Panc1 (cell line): ENCODE data around the gene PTPN4. TPM values are rescaled to one million over a fixed set of nuclear protein-coding genes. Genes with fewer than 3 reads are reported as not detected.

Source experiments
- ATAC-seq: fragments of 200-7000 bp; cut with Tn5 transposase; 2 replicates; pipeline ENCODE4 v1.9.1; 2020; ENCODE audit warnings: mild to moderate bottlenecking, moderate library complexity
- BruUV-seq: library from RNA; stranded (reverse); fragments of 400-500 nt; replicated peaks from 2 replicates; lab custom pipeline; 2021; lab: Mats Ljungman, UMichigan
- CTCF ChIA-PET: fragments of 300-600 bp; sonication (Branson Sonifier 250); formaldehyde crosslinking; loops from one replicate; lab custom pipeline; 2022; ENCODE audit warnings: antibody characterized with exemption; lab: Charles Lee
- POLR2A ChIA-PET: fragments of 300-600 bp; sonication (Branson Sonifier 250); formaldehyde crosslinking; loops from one replicate; lab custom pipeline; 2022; ENCODE audit warnings: antibody characterized with exemption; lab: Charles Lee
- DNase-seq: peaks from one replicate; pipeline ENCODE4 v3.0.0-alpha.2; 2010; ENCODE audit warnings: low read depth, low spot score
- H3K27ac ChIP-seq: 2 replicates; pipeline ENCODE4 v1.5.1; 2011; ENCODE audit warnings: mild to moderate bottlenecking, low read length, inconsistent platforms
- H3K27me3 ChIP-seq: fragments of 200-500 bp; sonication (Bioruptor generic); 2 replicates; pipeline ENCODE4 v1.6.0; 2014; ENCODE audit warnings: low read length, inconsistent platforms; ENCODE audit not compliant: control insufficient read depth, insufficient read depth
- H3K36me3 ChIP-seq: fragments of 200-500 bp; sonication (Bioruptor generic); 2 replicates; pipeline ENCODE4 v1.5.1; 2014; ENCODE audit warnings: inconsistent platforms, mild to moderate bottlenecking, low read length, moderate library complexity; ENCODE audit not compliant: control insufficient read depth, insufficient read depth
- H3K4me1 ChIP-seq: 2 replicates; pipeline ENCODE4 v1.5.1; 2011; ENCODE audit warnings: inconsistent platforms, mild to moderate bottlenecking, low read length, moderate library complexity; ENCODE audit not compliant: control insufficient read depth, insufficient read depth
- H3K4me3 ChIP-seq, 2 experiments: 2 replicates each; pipeline ENCODE4 v1.5.1; 2011 to 2012; ENCODE audit warnings: low read depth in 2 of 2, low read length in 2 of 2, mild to moderate bottlenecking in 2 of 2, inconsistent platforms in 1 of 2, moderate library complexity in 1 of 2
- H3K9me3 ChIP-seq: fragments of 200-500 bp; sonication (Bioruptor generic); 2 replicates; pipeline ENCODE4 v1.5.1; 2014; ENCODE audit warnings: low read depth, mild to moderate bottlenecking, inconsistent platforms, low read length, moderate library complexity; ENCODE audit not compliant: control insufficient read depth, insufficient read depth
- POLR2AphosphoS5 ChIP-seq: IDR thresholded peaks from 2 replicates; pipeline ENCODE4 v1.6.1; 2012; ENCODE audit warnings: mild to moderate bottlenecking, low read depth, low read length, moderate library complexity
- SIN3A ChIP-seq: IDR thresholded peaks from 2 replicates; pipeline ENCODE4 v1.6.1; 2012; ENCODE audit warnings: low read depth, mild to moderate bottlenecking, low read length, moderate library complexity, borderline replicate concordance; ENCODE audit not compliant: insufficient read depth
- TCF7L2 ChIP-seq: IDR thresholded peaks from 2 replicates; pipeline ENCODE4 v1.6.1; 2011; ENCODE audit warnings: mild to moderate bottlenecking, low read depth, low read length, inconsistent platforms
- in situ Hi-C: cut with HindIII; loops from 2 replicates; pipeline ENCODE4 v1.10.0; 2016; ENCODE audit warnings: low sequenced_read_pairs, low pct_unique_long_range_greater_than_20kb
- intact Hi-C: fragments of 100-400 bp; cut with micrococcal nuclease; formaldehyde crosslinking; loops from one replicate; pipeline ENCODE4 v1.10.0; 2022; ENCODE audit not compliant: unreplicated experiment
- total RNA-seq: library from RNA; stranded (reverse); gene quantifications from one replicate; pipeline ENCODE4 v1.2.1, GENCODE V29; 2021; ENCODE audit not compliant: unreplicated experiment
- TF ChIP-seq, protein P1 (sequence below), 2 experiments: IDR thresholded peaks; 2 replicates each; pipeline ENCODE4 v1.6.1; 2011 to 2012; ENCODE audit warnings: low read depth in 2 of 2, control low read depth in 1 of 2, low read length in 1 of 2, mild to moderate bottlenecking in 1 of 2, moderate library complexity in 1 of 2; ENCODE audit not compliant: insufficient read depth in 1 of 2
- TF ChIP-seq, protein P2 (sequence below): fragments of 450-650 bp; IDR thresholded peaks from 2 replicates; pipeline ENCODE4 v1.5.1; 2017; ENCODE audit warnings: mild to moderate bottlenecking

The PTPN4 gene
- total RNA-seq, 1 experiment from 2014 or later, result 45.9 TPM

DNA sequence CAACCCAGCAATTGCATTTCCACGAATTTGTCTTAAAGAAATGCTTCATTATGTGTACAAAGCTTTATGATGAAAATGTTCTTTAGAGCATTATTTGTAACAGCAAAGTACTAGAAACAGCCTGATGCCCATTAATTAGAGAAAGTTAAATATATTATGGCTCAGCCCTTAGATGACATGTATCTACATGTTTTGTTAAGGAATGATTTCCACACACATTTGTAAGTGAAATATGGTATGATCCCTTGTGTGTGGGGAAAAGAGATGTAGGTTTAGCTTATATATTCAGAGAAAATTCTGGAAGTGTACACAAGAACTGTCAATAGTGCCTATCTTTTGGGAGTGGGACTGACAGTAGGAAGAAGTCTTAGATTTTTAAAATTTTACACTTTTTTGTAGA is 3.8 kb upstream of the PTPN4 start:
- BruUV-seq, result no TSS peak
- ATAC-seq (no peak), DNase-seq (no peak)
- no peaks in the 10 kb centered on the region for H3K27me3 ChIP-seq
- no peaks in the 10 kb centered on the region for H3K9me3 ChIP-seq
- H3K27ac ChIP-seq, result no peak overlapping the region
- H3K4me1 ChIP-seq, result peaks cover 7% of the 10 kb centered on the region
- TF ChIP-seq, protein P1, sequence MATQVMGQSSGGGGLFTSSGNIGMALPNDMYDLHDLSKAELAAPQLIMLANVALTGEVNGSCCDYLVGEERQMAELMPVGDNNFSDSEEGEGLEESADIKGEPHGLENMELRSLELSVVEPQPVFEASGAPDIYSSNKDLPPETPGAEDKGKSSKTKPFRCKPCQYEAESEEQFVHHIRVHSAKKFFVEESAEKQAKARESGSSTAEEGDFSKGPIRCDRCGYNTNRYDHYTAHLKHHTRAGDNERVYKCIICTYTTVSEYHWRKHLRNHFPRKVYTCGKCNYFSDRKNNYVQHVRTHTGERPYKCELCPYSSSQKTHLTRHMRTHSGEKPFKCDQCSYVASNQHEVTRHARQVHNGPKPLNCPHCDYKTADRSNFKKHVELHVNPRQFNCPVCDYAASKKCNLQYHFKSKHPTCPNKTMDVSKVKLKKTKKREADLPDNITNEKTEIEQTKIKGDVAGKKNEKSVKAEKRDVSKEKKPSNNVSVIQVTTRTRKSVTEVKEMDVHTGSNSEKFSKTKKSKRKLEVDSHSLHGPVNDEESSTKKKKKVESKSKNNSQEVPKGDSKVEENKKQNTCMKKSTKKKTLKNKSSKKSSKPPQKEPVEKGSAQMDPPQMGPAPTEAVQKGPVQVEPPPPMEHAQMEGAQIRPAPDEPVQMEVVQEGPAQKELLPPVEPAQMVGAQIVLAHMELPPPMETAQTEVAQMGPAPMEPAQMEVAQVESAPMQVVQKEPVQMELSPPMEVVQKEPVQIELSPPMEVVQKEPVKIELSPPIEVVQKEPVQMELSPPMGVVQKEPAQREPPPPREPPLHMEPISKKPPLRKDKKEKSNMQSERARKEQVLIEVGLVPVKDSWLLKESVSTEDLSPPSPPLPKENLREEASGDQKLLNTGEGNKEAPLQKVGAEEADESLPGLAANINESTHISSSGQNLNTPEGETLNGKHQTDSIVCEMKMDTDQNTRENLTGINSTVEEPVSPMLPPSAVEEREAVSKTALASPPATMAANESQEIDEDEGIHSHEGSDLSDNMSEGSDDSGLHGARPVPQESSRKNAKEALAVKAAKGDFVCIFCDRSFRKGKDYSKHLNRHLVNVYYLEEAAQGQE (IDR thresholded peaks at IDR 0.05; ENCODE audit: insufficient read depth in 1 of 2, low read depth in 2 of 2, low read length in 1 of 2), result no peak
- TF ChIP-seq, protein P2, sequence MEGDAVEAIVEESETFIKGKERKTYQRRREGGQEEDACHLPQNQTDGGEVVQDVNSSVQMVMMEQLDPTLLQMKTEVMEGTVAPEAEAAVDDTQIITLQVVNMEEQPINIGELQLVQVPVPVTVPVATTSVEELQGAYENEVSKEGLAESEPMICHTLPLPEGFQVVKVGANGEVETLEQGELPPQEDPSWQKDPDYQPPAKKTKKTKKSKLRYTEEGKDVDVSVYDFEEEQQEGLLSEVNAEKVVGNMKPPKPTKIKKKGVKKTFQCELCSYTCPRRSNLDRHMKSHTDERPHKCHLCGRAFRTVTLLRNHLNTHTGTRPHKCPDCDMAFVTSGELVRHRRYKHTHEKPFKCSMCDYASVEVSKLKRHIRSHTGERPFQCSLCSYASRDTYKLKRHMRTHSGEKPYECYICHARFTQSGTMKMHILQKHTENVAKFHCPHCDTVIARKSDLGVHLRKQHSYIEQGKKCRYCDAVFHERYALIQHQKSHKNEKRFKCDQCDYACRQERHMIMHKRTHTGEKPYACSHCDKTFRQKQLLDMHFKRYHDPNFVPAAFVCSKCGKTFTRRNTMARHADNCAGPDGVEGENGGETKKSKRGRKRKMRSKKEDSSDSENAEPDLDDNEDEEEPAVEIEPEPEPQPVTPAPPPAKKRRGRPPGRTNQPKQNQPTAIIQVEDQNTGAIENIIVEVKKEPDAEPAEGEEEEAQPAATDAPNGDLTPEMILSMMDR, result no peak
- TF ChIP-seq TCF7L2 (no peak), SIN3A (no peak), POLR2AphosphoS5 (no peak)
- in situ Hi-C loops (no loop called here), intact Hi-C loops (loop anchor here (10.0 kb wide), 1 partner anchor 159 kb away; no protein-coding TSS in a partner anchor)
- ChIA-PET POLR2A (interaction anchor here (0.6 kb wide), 1 partner anchor 54 kb away, joined by 7 read pairs; no protein-coding TSS in a partner anchor), CTCF (no interaction called here)
- H3K36me3 ChIP-seq, result peaks cover 3% of the 10 kb centered on the region; the same call in 1 of the 2 replicates
- no peak overlapping the region for H3K4me3 ChIP-seq

DNA sequence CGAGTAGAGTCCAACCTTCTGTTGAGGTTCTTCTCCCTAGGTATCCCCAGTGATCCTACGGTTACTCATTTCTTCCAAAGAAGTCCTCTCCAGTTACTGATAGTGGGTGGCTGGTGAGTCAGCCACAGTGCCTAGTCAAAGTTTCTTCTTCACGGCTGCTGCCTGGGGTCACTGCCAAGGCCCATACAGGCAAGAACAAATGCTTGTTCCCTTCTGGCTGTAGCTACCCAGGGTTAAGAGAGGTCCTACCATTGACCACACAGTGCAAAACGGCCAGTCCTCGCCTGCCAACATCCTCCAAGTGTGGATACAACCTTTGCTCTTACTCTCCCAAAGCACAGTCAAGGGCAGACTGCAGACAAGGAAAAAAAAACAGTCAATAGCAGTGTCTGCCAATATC is 2.9 kb upstream of the PTPN4 start:
- no peaks in the 10 kb centered on the region for H3K27me3 ChIP-seq
- ChIA-PET POLR2A (no interaction called here), CTCF (no interaction called here)
- H3K36me3 ChIP-seq, result peaks cover 3% of the 10 kb centered on the region; the same call in 1 of the 2 replicates
- no peaks in the 10 kb centered on the region for H3K9me3 ChIP-seq
- no peak overlapping the region for H3K27ac ChIP-seq
- H3K4me1 ChIP-seq, result peaks cover 7% of the 10 kb centered on the region
- no peak for DNase-seq
- no peak overlapping the region for H3K4me3 ChIP-seq
- intact Hi-C loops, result loop anchor here (10.0 kb wide), 1 partner anchor 158 kb away; no protein-coding TSS in a partner anchor
- BruUV-seq, result no TSS peak
- in situ Hi-C loops, result no loop called here
- TF ChIP-seq, protein P2, result no peak
- TF ChIP-seq TCF7L2, result no peak
- no peak for TF ChIP-seq POLR2AphosphoS5
- TF ChIP-seq, protein P1 (IDR thresholded peaks at IDR 0.05; ENCODE audit: insufficient read depth in 1 of 2, low read depth in 2 of 2, low read length in 1 of 2), result no peak
- no peak for TF ChIP-seq SIN3A
- no peak for ATAC-seq
